Testis (tissue), 2 donors: ENCODE data around the gene GTF3C2.
A peak's percentile ranks its signal among the peaks of the same experiment; 100 is the strongest.

Experiments
- CTCF ChIP-seq, 3 experiments: fragments of 450-650 bp in 2 of 3; fragments of 200-600 bp in 1 of 3; sonication (generic) in 1 of 3; IDR thresholded peaks; one replicate each; pipeline ENCODE4 v1.5.1; 2016 to 2019; ENCODE audit warnings: antibody characterized with exemption in 3 of 3, mild to moderate bottlenecking in 2 of 3, moderate library complexity in 1 of 3
- POLR2A ChIP-seq: fragments of 450-650 bp; IDR thresholded peaks from one replicate; pipeline ENCODE4 v1.6.1; 2017; ENCODE audit warnings: antibody characterized with exemption, mild to moderate bottlenecking, moderate library complexity

GRCh38 chr2:27356382-27357181, at the start of gene GTF3C2:
- TF ChIP-seq POLR2A (no peak), CTCF (IDR thresholded peaks at IDR 0.05) (peak in 2 of 3 experiments; percentile 22 to 42)
